Keratinocyte (primary cell): ENCODE measurements around the gene MX2. TPM values are rescaled to one million over a fixed set of nuclear protein-coding genes. Genes with fewer than 3 reads are reported as not detected.

ENCODE experiments used
- DNase-seq: peaks from one replicate; pipeline ENCODE4 v3.0.0-alpha.2; 2011; ENCODE audit warnings: low read depth, missing footprints, low spot score
- FAIRE-seq: peaks from 2 replicates; lab custom pipeline; 2011; peaks lifted over from hg19 to GRCh38; lab: Jason Lieb, UNC
- H2AFZ ChIP-seq: 2 replicates; pipeline ENCODE4 v1.6.0; 2012; ENCODE audit warnings: low read length, control low read depth, inconsistent platforms; ENCODE audit not compliant: control insufficient read depth
- H3K27ac ChIP-seq: 2 replicates; pipeline ENCODE4 v1.5.1; 2011; ENCODE audit warnings: low read length; ENCODE audit not compliant: control insufficient read depth, insufficient read depth
- H3K27me3 ChIP-seq: 3 replicates; pipeline ENCODE4 v1.6.0; 2011; ENCODE audit warnings: low read length; ENCODE audit not compliant: control insufficient read depth, insufficient read depth; ENCODE audit errors: extremely low read depth
- H3K36me3 ChIP-seq, 2 experiments: 2 replicates in 1 of 2; 3 replicates in 1 of 2; pipeline ENCODE4 v1.5.1; 2011; ENCODE audit warnings: low read length in 2 of 2, mild to moderate bottlenecking in 1 of 2; ENCODE audit not compliant: control insufficient read depth in 2 of 2, insufficient read depth in 2 of 2; ENCODE audit errors: extremely low read depth in 1 of 2
- H3K4me1 ChIP-seq: 3 replicates; pipeline ENCODE4 v1.5.1; 2011; ENCODE audit warnings: low read length; ENCODE audit not compliant: control insufficient read depth, insufficient read depth; ENCODE audit errors: extremely low read depth
- H3K4me2 ChIP-seq: 3 replicates; pipeline ENCODE4 v1.6.0; 2011; ENCODE audit warnings: low read depth, low read length; ENCODE audit not compliant: control insufficient read depth, insufficient read depth; ENCODE audit errors: extremely low read depth
- H3K4me3 ChIP-seq, 3 experiments: fragments of 200-600 bp in 1 of 3; sonication (generic) in 1 of 3; 2 replicates in 2 of 3; 3 replicates in 1 of 3; pipeline ENCODE4 v1.5.1; 2011 to 2016; ENCODE audit warnings: low read length in 3 of 3, mild to moderate bottlenecking in 3 of 3, control low read depth in 2 of 3, inconsistent platforms in 1 of 3, low read depth in 1 of 3, mixed read lengths in 1 of 3, mixed run types in 1 of 3, moderate library complexity in 1 of 3; ENCODE audit not compliant: control insufficient read depth in 2 of 3, insufficient read depth in 2 of 3; ENCODE audit errors: extremely low read depth in 1 of 3
- H3K79me2 ChIP-seq: 2 replicates; pipeline ENCODE4 v1.6.0; 2012; ENCODE audit warnings: low read length; ENCODE audit not compliant: control insufficient read depth, insufficient read depth
- H3K9ac ChIP-seq: 3 replicates; pipeline ENCODE4 v1.6.0; 2011; ENCODE audit warnings: low read length; ENCODE audit not compliant: control insufficient read depth, insufficient read depth; ENCODE audit errors: extremely low read depth
- H3K9me1 ChIP-seq: 3 replicates; pipeline ENCODE4 v1.6.0; 2011; ENCODE audit warnings: low read length; ENCODE audit not compliant: control insufficient read depth, insufficient read depth; ENCODE audit errors: extremely low read depth
- H3K9me3 ChIP-seq: 2 replicates; pipeline ENCODE4 v1.5.1; 2012; ENCODE audit warnings: low read depth, low read length; ENCODE audit not compliant: control insufficient read depth
- H4K20me1 ChIP-seq: 3 replicates; pipeline ENCODE4 v1.6.0; 2011; ENCODE audit warnings: low read length; ENCODE audit not compliant: control insufficient read depth, insufficient read depth; ENCODE audit errors: extremely low read depth
- CTCF ChIP-seq, 3 experiments: IDR thresholded peaks in 1 of 3; conservative IDR thresholded peaks in 1 of 3; optimal IDR thresholded peaks in 1 of 3; 2 replicates in 2 of 3; 3 replicates in 1 of 3; pipeline versions ENCODE3 to v1.5.1; 2011; ENCODE audit warnings: low read length in 3 of 3, mild to moderate bottlenecking in 3 of 3, moderate library complexity in 2 of 3, control low read depth in 1 of 3, inconsistent platforms in 1 of 3; ENCODE audit not compliant: insufficient read depth in 2 of 3; ENCODE audit errors: extremely low read depth in 1 of 3
- EZH2 ChIP-seq: IDR thresholded peaks from one replicate; pipeline ENCODE4 v1.6.1; 2012; ENCODE audit warnings: inconsistent platforms, mild to moderate bottlenecking, low read length, moderate library complexity
- dilution Hi-C: fragments of 300-500 bp; cut with MboI; formaldehyde crosslinking; loops from one replicate; pipeline ENCODE4 v1.7.0; 2020; ENCODE audit warnings: low sequenced_read_pairs; ENCODE audit not compliant: extremely low pct_ligation_motif_present
- polyA plus RNA-seq, 5 experiments: library from polyadenylated mRNA; depleted of rRNA in 3 of 5; stranded (reverse) in 3 of 5; stranded (forward) in 1 of 5; unstranded in 1 of 5; fragments of >200 nt; gene quantifications; 1 replicate in 1 of 5; 2 replicates in 3 of 5; 3 replicates in 1 of 5; pipeline versions ENCODE4 v1.2.1 to v1.2.3, GENCODE V29; 2011 to 2012; ENCODE audit warnings: missing spikeins in 2 of 5, low read depth in 1 of 5, low replicate concordance in 1 of 5

Gene MX2
- polyA plus RNA-seq, 1 donor (not counting 4 experiments of a cell fraction or from before 2014, with no cell fraction given): 7.1 TPM

GRCh38 chr21:41390043-41390639 lies 28.3 kb downstream of the MX2 start:
- H3K9ac ChIP-seq: no peak overlapping the region
- H3K27ac ChIP-seq: no peak overlapping the region
- FAIRE-seq (no peak), DNase-seq (no peak)
- no peaks in the 10 kb centered on the region for H3K9me1 ChIP-seq
- H3K4me2 ChIP-seq: no peak overlapping the region
- no peaks in the 10 kb centered on the region for H3K4me1 ChIP-seq
- no peaks in the 10 kb centered on the region for H4K20me1 ChIP-seq
- no peak overlapping the region for H2AFZ ChIP-seq
- H3K4me3 ChIP-seq: no peak overlapping the region
- peaks cover 4% of the 10 kb centered on the region for H3K27me3 ChIP-seq
- TF ChIP-seq EZH2: no peak
- no peak for TF ChIP-seq CTCF (optimal IDR thresholded peaks at IDR 0.05 in 1 of 3, IDR thresholded peaks at IDR 0.05 in 1 of 3, conservative IDR thresholded peaks at IDR 0.05 in 1 of 3; ENCODE audit: extremely low read depth in 1 of 3, insufficient read depth in 2 of 3, low read length in 3 of 3)
- no peaks in the 10 kb centered on the region for H3K36me3 ChIP-seq
- dilution Hi-C loops: no loop called here
- no peaks in the 10 kb centered on the region for H3K9me3 ChIP-seq
- no peaks in the 10 kb centered on the region for H3K79me2 ChIP-seq

- Histone ChIP-seq H3K4me3 (no peak overlapping the region), H4K20me1 (no peaks in the 10 kb centered on the region), H3K4me1 (peaks cover 4% of the 10 kb centered on the region), H3K27me3 (peaks cover 4% of the 10 kb centered on the region), H3K79me2 (no peaks in the 10 kb centered on the region), H3K9me1 (no peaks in the 10 kb centered on the region), H3K9ac (no peak overlapping the region), H3K4me2 (no peak overlapping the region), H2AFZ (no peak overlapping the region), H3K27ac (no peak overlapping the region), H3K9me3 (no peaks in the 10 kb centered on the region), H3K36me3 (no peaks in the 10 kb centered on the region)
- dilution Hi-C loops: no loop called here
- FAIRE-seq (no peak), DNase-seq (no peak)
- no peak for TF ChIP-seq CTCF (optimal IDR thresholded peaks at IDR 0.05 in 1 of 3, IDR thresholded peaks at IDR 0.05 in 1 of 3, conservative IDR thresholded peaks at IDR 0.05 in 1 of 3; ENCODE audit: extremely low read depth in 1 of 3, insufficient read depth in 2 of 3, low read length in 3 of 3)
- TF ChIP-seq EZH2: no peak
These were observed 32.1 kb downstream of the MX2 start for GRCh38 chr21:41393876-41394465.
